Smooth muscle cell (in vitro differentiated cells): ENCODE results near the gene ADI1. TPM values are rescaled to one million over a fixed set of nuclear protein-coding genes. Genes with fewer than 3 reads are reported as not detected.

Experiments
- DNase-seq: peaks from one replicate; lab custom pipeline; 2025; ENCODE audit not compliant: unreplicated experiment; lab: John Stamatoyannopoulos, UW
- H2AFZ ChIP-seq: fragments of 200-600 bp; sonication (generic); 2 replicates; pipeline ENCODE4 v1.6.0; 2016; ENCODE audit warnings: antibody characterized with exemption, low read depth, mild to moderate bottlenecking
- H3F3A ChIP-seq: fragments of 200-600 bp; sonication (generic); 2 replicates; pipeline ENCODE4 v1.6.0; 2017; ENCODE audit warnings: antibody characterized with exemption, low read depth
- H3K27ac ChIP-seq: fragments of 200-600 bp; sonication (generic); 2 replicates; pipeline ENCODE4 v1.5.1; 2016; ENCODE audit warnings: low read depth, mild to moderate bottlenecking
- H3K27me3 ChIP-seq: fragments of 200-600 bp; sonication (generic); 2 replicates; pipeline ENCODE4 v1.6.1; 2016; ENCODE audit warnings: low read depth, mild to moderate bottlenecking
- H3K36me3 ChIP-seq: fragments of 200-600 bp; sonication (generic); 2 replicates; pipeline ENCODE4 v1.5.1; 2016; ENCODE audit warnings: low read depth
- H3K4me1 ChIP-seq: fragments of 200-600 bp; sonication (generic); 2 replicates; pipeline ENCODE4 v1.5.1; 2016; ENCODE audit warnings: low read depth
- H3K4me2 ChIP-seq: fragments of 200-600 bp; sonication (generic); 2 replicates; pipeline ENCODE4 v1.6.0; 2016; ENCODE audit warnings: mild to moderate bottlenecking
- H3K4me3 ChIP-seq: fragments of 200-600 bp; sonication (generic); 2 replicates; pipeline ENCODE4 v1.5.1; 2016; ENCODE audit warnings: mild to moderate bottlenecking
- H3K79me2 ChIP-seq: fragments of 200-600 bp; sonication (generic); 2 replicates; pipeline ENCODE4 v1.6.0; 2016; ENCODE audit warnings: low read depth, mild to moderate bottlenecking
- H3K9ac ChIP-seq: fragments of 200-600 bp; sonication (generic); 2 replicates; pipeline ENCODE4 v1.6.0; 2016; ENCODE audit warnings: low read depth
- H3K9me3 ChIP-seq: fragments of 200-600 bp; sonication (generic); replicated peaks from 2 replicates; pipeline ENCODE4 v1.5.1; 2016; ENCODE audit warnings: low read depth
- H4K20me1 ChIP-seq: fragments of 200-600 bp; sonication (generic); 2 replicates; pipeline ENCODE4 v1.6.0; 2016; ENCODE audit warnings: low read depth
- CTCF ChIP-seq: fragments of 200-600 bp; sonication (generic); IDR thresholded peaks from 2 replicates; pipeline ENCODE4 v1.5.1; 2017; ENCODE audit warnings: borderline replicate concordance, mild to moderate bottlenecking, antibody characterized with exemption; ENCODE audit not compliant: insufficient read depth, poor library complexity, severe bottlenecking
- WGBS: methylation state at CpG from one replicate; pipeline ENCODE4 v1.1.7; 2016; ENCODE audit warnings: low lambda C conversion rate; 5-methylcytosine and 5-hydroxymethylcytosine counted together
- polyA plus RNA-seq: library from polyadenylated mRNA; unstranded; fragments of >200 nt; fragmentation: Nextera tagmentation; extraction: Ambion mirVana; gene quantifications from 2 replicates; pipeline ENCODE4 v1.2.1, GENCODE V29; 2016
- total RNA-seq: library from RNA; depleted of rRNA; stranded (reverse); fragments of >200 nt; gene quantifications from 2 replicates; pipeline ENCODE4 v1.2.3, GENCODE V29; 2014

ADI1 gene
- total and polyA plus RNA-seq, 2 experiments from 2014 or later, result 19.0 to 30.9 TPM

- DNase-seq, result no peak
- no peaks in the 10 kb centered on the region for H3K79me2 ChIP-seq
Measured at GRCh38 chr2:3459185-3460015, 59.9 kb downstream of the ADI1 start.

DNA sequence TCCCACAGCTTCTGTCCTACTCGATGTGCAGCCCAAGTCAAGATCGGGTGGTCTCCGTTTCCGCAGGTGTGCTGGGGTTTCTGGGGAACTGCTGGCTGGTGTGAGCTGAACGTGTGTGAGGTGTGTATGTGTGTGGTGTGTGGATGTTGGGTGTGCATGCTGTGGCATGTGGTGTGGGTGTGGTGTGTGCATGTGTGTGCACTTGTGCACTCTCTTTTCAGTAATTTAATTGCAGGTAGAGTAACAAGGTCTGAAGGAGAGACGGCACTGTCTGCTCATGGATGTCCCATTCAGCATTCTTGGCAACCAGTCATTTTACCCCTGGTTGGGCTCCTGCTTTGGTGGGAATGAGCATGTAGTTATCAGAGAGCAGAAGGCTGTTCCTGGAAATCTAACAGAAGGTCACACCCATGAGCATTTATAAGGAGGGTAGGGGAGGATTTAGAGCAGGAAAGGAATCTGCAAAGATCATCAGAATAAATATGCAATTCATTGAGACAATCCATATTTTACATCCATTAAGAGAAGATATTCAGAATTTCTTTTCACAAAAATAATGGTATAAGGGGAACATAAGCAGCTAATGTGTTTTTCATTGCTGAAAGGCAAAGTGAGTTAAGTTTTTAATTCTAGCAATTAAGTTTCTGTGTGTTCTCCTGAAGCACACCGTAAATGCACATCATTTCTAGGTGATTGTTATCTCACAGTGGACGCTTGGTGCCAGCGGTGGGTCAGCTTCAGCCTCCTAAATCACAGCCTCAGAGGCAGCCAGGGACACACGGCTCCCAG is 60.7 kb downstream of the ADI1 start:
- WGBS, result 94% methylated on average over 10 of the region's 10 CpGs
- Histone ChIP-seq H3K27ac (no peak overlapping the region), H3K9ac (no peak overlapping the region), H3K36me3 (no peaks in the 10 kb centered on the region), H3K4me2 (no peak overlapping the region), H3K27me3 (no peaks in the 10 kb centered on the region), H3K79me2 (no peaks in the 10 kb centered on the region), H3K4me1 (no peaks in the 10 kb centered on the region), H3F3A (no peaks in the 10 kb centered on the region), H3K9me3 (no peaks in the 10 kb centered on the region), H3K4me3 (no peak overlapping the region), H2AFZ (no peak overlapping the region), H4K20me1 (no peaks in the 10 kb centered on the region)
- DNase-seq, result no peak
- TF ChIP-seq CTCF, result no peak

More at GRCh38 chr2:3459185-3460015, 59.9 kb downstream of the ADI1 start:
- Histone ChIP-seq H2AFZ (no peak overlapping the region), H4K20me1 (no peaks in the 10 kb centered on the region), H3K4me1 (no peaks in the 10 kb centered on the region), H3K9me3 (no peaks in the 10 kb centered on the region), H3K4me3 (no peak overlapping the region), H3K27ac (no peak overlapping the region), H3K36me3 (no peaks in the 10 kb centered on the region), H3K4me2 (no peak overlapping the region), H3K27me3 (no peaks in the 10 kb centered on the region), H3F3A (no peaks in the 10 kb centered on the region), H3K9ac (no peak overlapping the region)
- WGBS, result 94% methylated on average over 25 of the region's 25 CpGs
- TF ChIP-seq CTCF, result no peak

DNA sequence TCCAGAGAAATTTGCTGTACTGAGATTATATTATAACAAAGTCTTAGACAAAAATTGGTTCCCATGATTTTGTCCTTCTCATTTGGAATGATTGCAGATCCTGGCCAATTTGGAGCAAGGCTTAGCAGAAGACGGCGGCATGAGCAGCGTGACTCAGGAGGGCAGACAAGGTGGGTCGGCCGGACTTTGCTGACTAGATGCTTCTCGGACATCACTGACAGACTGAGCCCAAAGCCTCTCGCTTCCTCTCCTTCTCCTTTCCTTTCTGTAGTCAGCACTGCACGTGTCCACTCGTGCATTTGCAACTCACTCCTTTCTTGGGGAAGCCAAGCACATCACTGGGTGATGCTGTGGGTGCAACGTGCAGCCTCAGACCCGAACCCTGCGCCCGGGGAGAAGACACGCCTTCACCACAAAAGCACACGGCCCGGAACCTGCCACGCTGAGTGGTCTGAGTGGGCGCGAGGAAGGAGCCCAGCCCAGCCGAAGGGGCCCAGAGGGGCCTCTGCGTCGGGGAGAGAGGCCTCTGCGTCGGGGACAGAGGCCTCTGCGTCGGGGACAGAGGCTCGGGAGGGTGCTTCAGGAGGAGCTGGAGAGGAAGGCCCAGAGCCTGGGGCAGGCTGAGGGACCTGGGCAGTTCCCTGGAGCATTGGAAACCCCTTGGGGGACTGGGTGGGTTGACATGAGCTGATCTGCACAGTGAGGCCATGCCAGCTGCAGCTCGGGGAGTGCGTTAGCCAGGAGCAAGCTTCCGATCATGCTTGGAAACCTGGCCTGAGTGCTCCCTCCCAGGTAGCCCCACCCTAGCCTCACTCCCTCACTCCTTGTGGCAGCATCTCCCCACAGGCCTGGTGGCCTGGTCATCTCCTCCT is 61.6 kb downstream of the ADI1 start:
- Histone ChIP-seq H4K20me1 (no peaks in the 10 kb centered on the region), H3K9ac (no peak overlapping the region), H2AFZ (no peak overlapping the region), H3K79me2 (no peaks in the 10 kb centered on the region), H3K4me2 (no peak overlapping the region), H3K36me3 (no peaks in the 10 kb centered on the region), H3K4me1 (no peaks in the 10 kb centered on the region), H3F3A (no peaks in the 10 kb centered on the region), H3K27ac (no peak overlapping the region), H3K4me3 (no peak overlapping the region), H3K9me3 (no peaks in the 10 kb centered on the region), H3K27me3 (no peaks in the 10 kb centered on the region)
- no peak for DNase-seq
- 96% methylated on average over 27 of the region's 30 CpGs for WGBS
- no peak for TF ChIP-seq CTCF
